Astrocyte of the cerebellum (primary cell): ENCODE results near the gene CEP126.

Experiments
- DNase-seq: peaks from one replicate; pipeline ENCODE4 v3.0.0-alpha.2; 2011; ENCODE audit warnings: low read depth
- H3K4me3 ChIP-seq: 2 replicates; pipeline ENCODE4 v1.5.1; 2011; ENCODE audit warnings: mild to moderate bottlenecking, low read depth, low read length, moderate library complexity
- CTCF ChIP-seq: IDR thresholded peaks from 2 replicates; pipeline ENCODE4 v1.5.1; 2012; ENCODE audit warnings: low read length, low read depth, moderate library complexity, mild to moderate bottlenecking; ENCODE audit errors: missing control alignments
- in situ Hi-C: cut with HindIII; loops from 2 replicates; pipeline ENCODE4 v1.10.0; 2017; ENCODE audit warnings: low sequenced_read_pairs

Gene CEP126

GRCh38 chr11:101929294-101929915 is 14.6 kb downstream of the CEP126 start:
- in situ Hi-C loops = no loop called here
- no peak overlapping the region for H3K4me3 ChIP-seq
- DNase-seq = no peak
- TF ChIP-seq CTCF = no peak

GRCh38 chr11:101931692-101932091 is 16.9 kb downstream of the CEP126 start:
- in situ Hi-C loops = no loop called here
- no peak for DNase-seq
- TF ChIP-seq CTCF = no peak
- H3K4me3 ChIP-seq = no peak overlapping the region

GRCh38 chr11:101940901-101941520 is 26.2 kb downstream of the CEP126 start:
- no peak for DNase-seq
- TF ChIP-seq CTCF = no peak
- H3K4me3 ChIP-seq = no peak overlapping the region
- in situ Hi-C loops = no loop called here

GRCh38 chr11:101944923-101945322 is 30.1 kb downstream of the CEP126 start:
- no peak overlapping the region for H3K4me3 ChIP-seq
- in situ Hi-C loops = no loop called here
- DNase-seq = no peak
- no peak for TF ChIP-seq CTCF

GRCh38 chr11:101945448-101945847 is 30.6 kb downstream of the CEP126 start:
- in situ Hi-C loops = no loop called here
- no peak overlapping the region for H3K4me3 ChIP-seq
- DNase-seq = no peak

GRCh38 chr11:101949680-101950220 is 34.9 kb downstream of the CEP126 start:
- no peak overlapping the region for H3K4me3 ChIP-seq
- no peak for TF ChIP-seq CTCF
- DNase-seq = no peak
- in situ Hi-C loops = no loop called here

More at GRCh38 chr11:101945448-101945847, 30.6 kb downstream of the CEP126 start:
- TF ChIP-seq CTCF = no peak
